Muscle layer of colon (tissue), 2 donors: ENCODE measurements around the gene CSPG5.

ENCODE experiments used
- H3K27ac ChIP-seq: one replicate; pipeline ENCODE4 v1.7.0; 2013; ENCODE audit warnings: low read depth, mild to moderate bottlenecking, low read length, moderate library complexity
- H3K27me3 ChIP-seq, 2 donors: one replicate each; pipeline ENCODE4 v1.7.0; 2013; ENCODE audit warnings: low read length in 2 of 2, mild to moderate bottlenecking in 2 of 2; ENCODE audit not compliant: insufficient read depth in 2 of 2, control insufficient read depth in 1 of 2
- H3K36me3 ChIP-seq: one replicate; pipeline ENCODE4 v1.7.0; 2013; ENCODE audit warnings: mild to moderate bottlenecking, low read length; ENCODE audit not compliant: insufficient read depth
- H3K4me1 ChIP-seq: one replicate; pipeline ENCODE4 v1.7.0; 2013; ENCODE audit warnings: mild to moderate bottlenecking, low read length; ENCODE audit not compliant: insufficient read depth
- H3K4me3 ChIP-seq, 2 donors: one replicate each; pipeline ENCODE4 v1.7.0; 2013; ENCODE audit warnings: low read length in 2 of 2, low read depth in 1 of 2, mild to moderate bottlenecking in 1 of 2, moderate library complexity in 1 of 2
- H3K9ac ChIP-seq: one replicate; pipeline ENCODE4 v1.7.0; 2013; ENCODE audit warnings: low read length
- H3K9me3 ChIP-seq: one replicate; pipeline ENCODE4 v1.7.0; 2013; ENCODE audit warnings: mild to moderate bottlenecking, low read length
- donor health status: abdominal sarcoma.
- donor health status: Adenocarcinoma of cecum.

Gene CSPG5

DNA sequence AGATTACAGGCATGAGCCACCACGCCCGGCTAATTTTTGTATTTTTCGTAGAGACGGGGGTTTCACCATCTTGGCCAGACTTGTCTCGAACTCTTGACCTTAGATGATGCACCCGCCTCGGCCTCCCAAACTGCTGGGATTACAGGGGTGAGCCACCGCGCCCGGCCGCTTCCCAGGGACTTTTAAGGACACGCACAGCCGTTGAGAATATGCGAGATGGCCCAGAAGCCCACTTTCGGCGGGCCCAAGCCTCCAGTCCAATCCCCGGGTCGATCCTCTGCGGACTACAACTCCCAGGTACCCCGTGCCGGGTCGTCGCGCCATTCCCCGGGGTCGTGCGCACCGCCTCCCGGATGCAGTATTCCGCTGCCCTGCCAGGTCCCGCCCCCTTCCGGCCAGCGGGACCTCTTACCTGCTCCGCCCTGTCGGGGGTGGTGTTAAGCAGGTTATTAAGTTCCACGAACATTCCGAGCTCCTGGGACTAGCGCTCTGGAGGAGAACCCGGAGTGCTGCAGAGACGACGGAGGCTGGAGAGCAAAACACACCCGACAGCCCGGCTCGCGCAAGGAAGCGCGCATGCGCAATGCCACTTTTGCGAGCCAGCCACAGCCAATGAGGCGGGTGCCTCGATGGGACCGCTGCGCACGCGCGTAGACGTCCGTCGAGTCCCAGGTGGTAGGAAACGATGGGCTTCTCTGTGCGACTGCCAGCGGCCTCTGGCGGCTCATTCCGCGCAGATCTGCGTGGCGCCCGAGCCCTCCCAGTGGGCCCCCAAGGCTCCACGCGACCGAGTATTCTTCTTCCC, 65.3 kb downstream of the CSPG5 start, which contains the start of gene ELP6:
Gene ELP6, minus strand, starts transcription at position 588 of the 805 bp plus-strand sequence. Its CDS starts 122 bp downstream, at position 466.
- Histone ChIP-seq H3K4me3 (peak within 1 kb of the TSS; percentile 69 to 95), H3K36me3 (peaks cover 11% of the 10 kb centered on the region), H3K9me3 (no peaks in the 10 kb centered on the region)

GRCh38 chr3:47512416-47513124, 66.1 kb downstream of the CSPG5 start:
- no peaks in the 10 kb centered on the region for H3K9me3 ChIP-seq
- H3K36me3 ChIP-seq: peaks cover 11% of the 10 kb centered on the region
- H3K27ac ChIP-seq: peak overlapping the region; percentile 54
- H3K4me3 ChIP-seq: peak overlapping the region; percentile 69 to 95
- no peaks in the 10 kb centered on the region for H3K4me1 ChIP-seq
- H3K27me3 ChIP-seq: no peaks in the 10 kb centered on the region
- H3K9ac ChIP-seq: peak overlapping the region; percentile 44

More for the DNA sequence above, 65.3 kb downstream of the CSPG5 start, which contains the start of gene ELP6:
- Histone ChIP-seq H3K4me1 (no peaks in the 10 kb centered on the region), H3K27me3 (no peaks in the 10 kb centered on the region), H3K9ac (peak within 1 kb of the TSS; percentile 44), H3K27ac (peak within 1 kb of the TSS; percentile 54)
